ENCODE measurements around the gene NPPC. TPM values are rescaled to one million over a fixed set of nuclear protein-coding genes. Genes with fewer than 3 reads are reported as not detected.
A peak's percentile ranks its signal among the peaks of the same experiment; 100 is the strongest.

Gene NPPC
- total and polyA plus RNA-seq, 2 of the 8 experiments (the other 6 are each of a cell fraction or from before 2014, with no cell fraction given): 1.3 to 4.7 TPM

DNA sequence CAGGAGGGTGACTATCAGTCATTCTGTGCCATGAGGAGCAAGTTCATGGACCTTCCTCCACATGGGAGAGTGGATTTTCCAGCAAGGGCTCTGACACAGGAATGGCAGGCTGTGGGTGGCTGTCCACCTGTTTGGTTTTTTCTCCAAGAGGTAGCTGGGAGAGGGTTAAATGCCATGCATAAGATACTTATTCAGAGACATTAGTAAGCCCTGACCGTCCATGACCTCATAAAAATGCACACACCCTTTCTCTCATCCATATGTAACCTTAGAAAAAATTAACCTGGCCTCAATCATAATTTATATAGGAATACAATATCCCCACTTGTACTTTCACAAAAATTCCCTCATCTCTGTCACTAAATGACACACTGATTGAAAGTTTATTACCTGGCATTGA, 51.3 kb downstream of the NPPC start:
- Histone ChIP-seq H2BK12ac (ENCODE audit: low read depth, low read length) (no peak overlapping the region), H4K20me1 (replicated peaks in 1 of 2; ENCODE audit: control insufficient read depth in 1 of 2, insufficient read depth in 2 of 2, low read length in 2 of 2) (no peaks in the 10 kb centered on the region), H2AK5ac (ENCODE audit: low read depth, low read length) (no peak overlapping the region), H3K79me1 (ENCODE audit: low read depth, low read length) (no peaks in the 10 kb centered on the region), H3K4ac (replicated peaks; ENCODE audit: insufficient read length, low read depth, low read length) (no peak overlapping the region), H3K4me2 (ENCODE audit: insufficient read depth in 1 of 2, low read depth in 2 of 2, low read length in 2 of 2) (no peak overlapping the region), H2BK120ac (replicated peaks; ENCODE audit: low read depth, low read length) (no peak overlapping the region), H3K4me1 (replicated peaks in 1 of 4; ENCODE audit: control insufficient read depth in 3 of 4, insufficient read depth in 4 of 4, low read length in 3 of 4) (peaks cover 0 to 5% (median 0%) of the 10 kb centered on the region in 4 experiments; a peak in 1 of 7 replicates), H3K23me2 (ENCODE audit: low read depth, low read length) (no peaks in the 10 kb centered on the region), H3K9ac (replicated peaks in 1 of 4; ENCODE audit: extremely low read depth in 1 of 4, low read depth in 3 of 4, low read length in 3 of 4) (no peak overlapping the region), H2BK15ac (ENCODE audit: low read length) (peak overlapping the region; percentile 55; the same call in 1 of the 2 replicates), H3K14ac (ENCODE audit: insufficient read length) (no peak overlapping the region), H3K27ac (ENCODE audit: low read depth, low read length) (no peak overlapping the region), H4K8ac (ENCODE audit: extremely low read depth, insufficient read depth, low read length) (no peak overlapping the region), H3K4me3 (ENCODE audit: extremely low read depth in 1 of 4, insufficient read depth in 2 of 4, low read depth in 3 of 4, low read length in 4 of 4) (no peak overlapping the region), H4K5ac (ENCODE audit: insufficient read length, low read depth, low read length) (no peak overlapping the region), H2BK20ac (ENCODE audit: low read length) (no peak overlapping the region), H3K23ac (ENCODE audit: insufficient read length) (no peak overlapping the region), H3K27me3 (replicated peaks in 1 of 4; ENCODE audit: control insufficient read depth in 3 of 4, extremely low read depth in 1 of 4, insufficient read depth in 3 of 4, low read length in 3 of 4) (no peaks in the 10 kb centered on the region), H4K91ac (replicated peaks; ENCODE audit: insufficient read length, low read length) (no peak overlapping the region), H3K79me2 (ENCODE audit: control insufficient read depth in 1 of 2, insufficient read depth in 2 of 2, low read length in 2 of 2) (no peaks in the 10 kb centered on the region), H3K18ac (ENCODE audit: extremely low read depth, low read length) (no peak overlapping the region), H3K9me3 (ENCODE audit: insufficient read depth in 2 of 2, low read depth in 1 of 2, low read length in 1 of 2) (no peaks in the 10 kb centered on the region), H3K56ac (replicated peaks; ENCODE audit: insufficient read length, low read depth, low read length) (no peak overlapping the region), H2BK5ac (ENCODE audit: low read depth, low read length) (no peak overlapping the region), H2AFZ (ENCODE audit: low read length) (no peak overlapping the region), H3K36me3 (ENCODE audit: control insufficient read depth in 2 of 4, insufficient read depth in 4 of 4, low read length in 3 of 4) (no peaks in the 10 kb centered on the region)
- TF ChIP-seq CTBP2 (IDR thresholded peaks at IDR 0.05; ENCODE audit: borderline replicate concordance, insufficient read depth, insufficient read length, low read length): no peak
- no peak for TF ChIP-seq RAD21 (IDR thresholded peaks at IDR 0.05 in 1 of 2, conservative IDR thresholded peaks at IDR 0.05 in 1 of 2; ENCODE audit: low read depth in 2 of 2, low read length in 2 of 2)
- TF ChIP-seq, protein P1, sequence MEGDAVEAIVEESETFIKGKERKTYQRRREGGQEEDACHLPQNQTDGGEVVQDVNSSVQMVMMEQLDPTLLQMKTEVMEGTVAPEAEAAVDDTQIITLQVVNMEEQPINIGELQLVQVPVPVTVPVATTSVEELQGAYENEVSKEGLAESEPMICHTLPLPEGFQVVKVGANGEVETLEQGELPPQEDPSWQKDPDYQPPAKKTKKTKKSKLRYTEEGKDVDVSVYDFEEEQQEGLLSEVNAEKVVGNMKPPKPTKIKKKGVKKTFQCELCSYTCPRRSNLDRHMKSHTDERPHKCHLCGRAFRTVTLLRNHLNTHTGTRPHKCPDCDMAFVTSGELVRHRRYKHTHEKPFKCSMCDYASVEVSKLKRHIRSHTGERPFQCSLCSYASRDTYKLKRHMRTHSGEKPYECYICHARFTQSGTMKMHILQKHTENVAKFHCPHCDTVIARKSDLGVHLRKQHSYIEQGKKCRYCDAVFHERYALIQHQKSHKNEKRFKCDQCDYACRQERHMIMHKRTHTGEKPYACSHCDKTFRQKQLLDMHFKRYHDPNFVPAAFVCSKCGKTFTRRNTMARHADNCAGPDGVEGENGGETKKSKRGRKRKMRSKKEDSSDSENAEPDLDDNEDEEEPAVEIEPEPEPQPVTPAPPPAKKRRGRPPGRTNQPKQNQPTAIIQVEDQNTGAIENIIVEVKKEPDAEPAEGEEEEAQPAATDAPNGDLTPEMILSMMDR (IDR thresholded peaks at IDR 0.05; ENCODE audit: control extremely low read depth in 1 of 3, insufficient read depth in 1 of 3, low read depth in 1 of 3, low read length in 3 of 3): no peak
- no peak for TF ChIP-seq SP2 (IDR thresholded peaks at IDR 0.05; ENCODE audit: low read length)
- no peak for TF ChIP-seq TEAD4 (IDR thresholded peaks at IDR 0.05; ENCODE audit: low read depth, low read length)
- TF ChIP-seq KDM1A (IDR thresholded peaks at IDR 0.05; ENCODE audit: borderline replicate concordance, low read length): no peak
- TF ChIP-seq GTF2F1 (IDR thresholded peaks at IDR 0.05; ENCODE audit: borderline replicate concordance, low read depth, low read length): no peak
- TF ChIP-seq POLR2AphosphoS5 (IDR thresholded peaks at IDR 0.05; ENCODE audit: low read depth, low read length): no peak
- TF ChIP-seq SIX5 (IDR thresholded peaks at IDR 0.05; ENCODE audit: low read depth, low read length): no peak
- TF ChIP-seq BCL11A (IDR thresholded peaks at IDR 0.05; ENCODE audit: low read depth in 2 of 2, low read length in 2 of 2): no peak
- TF ChIP-seq MAFK (IDR thresholded peaks at IDR 0.05; ENCODE audit: low read depth, low read length): no peak
- 91% methylated on average over 1 of the region's 1 CpG; no CpG with 5 or more reads in 1 of the 2 experiments for WGBS, 2 experiments (ENCODE audit: extremely low coverage in 1 of 2, insufficient coverage in 1 of 2, insufficient read length in 1 of 2, insufficient replicate concordance in 2 of 2, low coverage in 1 of 2, low lambda C conversion rate in 2 of 2, missing lambda C conversion rate in 1 of 2)
- CTCF ChIA-PET (ENCODE audit: partially characterized antibody): interaction anchor here (1.0 to 1.4 kb wide), 2 partner anchors 22 to 25 kb away, joined by 3 to 4 read pairs; no protein-coding TSS in a partner anchor
- FAIRE-seq: no peak
- DNase-seq (ENCODE audit: low read depth in 1 of 2, low spot score in 2 of 2): no peak
- POLR2A ChIA-PET (ENCODE audit: partially characterized antibody): interaction anchor here (2.0 kb wide), 1 partner anchor 25 kb away, joined by 4 read pairs; no protein-coding TSS in a partner anchor

Data from H1 (cell line).